ENCODE results near the gene CCDC152. TPM values are rescaled to one million over a fixed set of nuclear protein-coding genes. Genes with fewer than 3 reads are reported as not detected.

Gene CCDC152
- total and polyA plus RNA-seq, 2 experiments from 2014 or later = 2.8 to 6.4 TPM

GRCh38 chr5:42745856-42746255 is 10.8 kb upstream of the CCDC152 start:
- 91 to 94% methylated on average over 3 of the region's 3 CpGs for WGBS, 2 experiments (ENCODE audit: low coverage in 1 of 2, low lambda C conversion rate in 2 of 2, missing lambda C conversion rate in 2 of 2)
- Histone ChIP-seq H3K4me3 (no peak overlapping the region), H3K27ac (no peak overlapping the region), H3K36me3 (ENCODE audit: low read depth) (no peaks in the 10 kb centered on the region), H3K27me3 (replicated peaks; ENCODE audit: insufficient read depth) (no peaks in the 10 kb centered on the region), H3K9ac (no peak overlapping the region), H3F3A (ENCODE audit: insufficient read depth) (no peaks in the 10 kb centered on the region), H3K79me2 (ENCODE audit: insufficient read depth) (no peaks in the 10 kb centered on the region), H3K4me1 (ENCODE audit: insufficient read depth) (no peaks in the 10 kb centered on the region), H4K20me1 (ENCODE audit: insufficient read depth) (no peaks in the 10 kb centered on the region), H3K9me2 (ENCODE audit: insufficient read depth) (no peaks in the 10 kb centered on the region), H2AFZ (no peak overlapping the region), H3K9me3 (ENCODE audit: low read depth) (no peaks in the 10 kb centered on the region), H3K4me2 (ENCODE audit: unreplicated experiment) (no peak overlapping the region)
- in situ Hi-C loops (cut with MboI) = no loop called here
- DNase-seq = no peak
- no peak for TF ChIP-seq EZH2 (IDR thresholded peaks at IDR 0.05; ENCODE audit: insufficient read depth, poor library complexity, severe bottlenecking)
- no peak for TF ChIP-seq EZH2phosphoT487 (IDR thresholded peaks at IDR 0.05; ENCODE audit: insufficient read depth, low read depth)

- Histone ChIP-seq H3K4me2 (ENCODE audit: unreplicated experiment) (no peak overlapping the region), H3K36me3 (ENCODE audit: low read depth) (no peaks in the 10 kb centered on the region), H3K27me3 (replicated peaks; ENCODE audit: insufficient read depth) (no peaks in the 10 kb centered on the region), H4K20me1 (ENCODE audit: insufficient read depth) (no peaks in the 10 kb centered on the region), H3F3A (ENCODE audit: insufficient read depth) (no peaks in the 10 kb centered on the region), H3K27ac (no peak overlapping the region), H3K9me3 (ENCODE audit: low read depth) (no peaks in the 10 kb centered on the region), H2AFZ (no peak overlapping the region), H3K4me3 (no peak overlapping the region), H3K9me2 (ENCODE audit: insufficient read depth) (no peaks in the 10 kb centered on the region), H3K79me2 (ENCODE audit: insufficient read depth) (no peaks in the 10 kb centered on the region), H3K4me1 (ENCODE audit: insufficient read depth) (no peaks in the 10 kb centered on the region), H3K9ac (no peak overlapping the region)
- in situ Hi-C loops (cut with MboI) = no loop called here
- DNase-seq = peak; percentile 10
- TF ChIP-seq EZH2 (IDR thresholded peaks at IDR 0.05; ENCODE audit: insufficient read depth, poor library complexity, severe bottlenecking) (no peak), EZH2phosphoT487 (IDR thresholded peaks at IDR 0.05; ENCODE audit: insufficient read depth, low read depth) (no peak)
Measured at GRCh38 chr5:42749020-42749419, 7.6 kb upstream of the CCDC152 start.

- no peaks in the 10 kb centered on the region for H4K20me1 ChIP-seq (ENCODE audit: insufficient read depth)
- no peak overlapping the region for H3K27ac ChIP-seq
- H3K4me2 ChIP-seq (ENCODE audit: unreplicated experiment) = no peak overlapping the region
- TF ChIP-seq EZH2phosphoT487 (IDR thresholded peaks at IDR 0.05; ENCODE audit: insufficient read depth, low read depth) = no peak
- TF ChIP-seq EZH2 (IDR thresholded peaks at IDR 0.05; ENCODE audit: insufficient read depth, poor library complexity, severe bottlenecking) = no peak
- no peaks in the 10 kb centered on the region for H3F3A ChIP-seq (ENCODE audit: insufficient read depth)
- H2AFZ ChIP-seq = no peak overlapping the region
- H3K9ac ChIP-seq = no peak overlapping the region
- DNase-seq = no peak
- no peaks in the 10 kb centered on the region for H3K4me1 ChIP-seq (ENCODE audit: insufficient read depth)
- no peak overlapping the region for H3K4me3 ChIP-seq
- H3K79me2 ChIP-seq (ENCODE audit: insufficient read depth) = no peaks in the 10 kb centered on the region
- H3K9me2 ChIP-seq (ENCODE audit: insufficient read depth) = no peaks in the 10 kb centered on the region
- no peaks in the 10 kb centered on the region for H3K36me3 ChIP-seq (ENCODE audit: low read depth)
- H3K9me3 ChIP-seq (ENCODE audit: low read depth) = no peaks in the 10 kb centered on the region
- WGBS, 2 experiments (ENCODE audit: low coverage in 1 of 2, low lambda C conversion rate in 2 of 2, missing lambda C conversion rate in 2 of 2) = 68 to 78% methylated on average over 5 of the region's 5 CpGs
- in situ Hi-C loops (cut with MboI) = loop anchor here (25.0 kb wide), 1 partner anchor 888 kb away; the partner anchor contains the start of gene OXCT1
- no peaks in the 10 kb centered on the region for H3K27me3 ChIP-seq (replicated peaks; ENCODE audit: insufficient read depth)
Measured at GRCh38 chr5:42750507-42750906, 6.1 kb upstream of the CCDC152 start.

GRCh38 chr5:42751044-42751443 is 5.6 kb upstream of the CCDC152 start:
- in situ Hi-C loops (cut with MboI) = loop anchor here (25.0 kb wide), 1 partner anchor 889 kb away; the partner anchor contains the start of gene OXCT1
- no peak for TF ChIP-seq EZH2phosphoT487 (IDR thresholded peaks at IDR 0.05; ENCODE audit: insufficient read depth, low read depth)
- no peak for TF ChIP-seq EZH2 (IDR thresholded peaks at IDR 0.05; ENCODE audit: insufficient read depth, poor library complexity, severe bottlenecking)
- 61 to 70% methylated on average over 5 of the region's 5 CpGs for WGBS, 2 experiments (ENCODE audit: low coverage in 1 of 2, low lambda C conversion rate in 2 of 2, missing lambda C conversion rate in 2 of 2)

GRCh38 chr5:42753099-42753498 is 3.5 kb upstream of the CCDC152 start:
- in situ Hi-C loops (cut with MboI) = loop anchor here (25.0 kb wide), 1 partner anchor 891 kb away; the partner anchor contains the start of gene OXCT1
- Histone ChIP-seq H3K9me2 (ENCODE audit: insufficient read depth) (no peaks in the 10 kb centered on the region), H3K9ac (no peak overlapping the region), H3F3A (ENCODE audit: insufficient read depth) (no peaks in the 10 kb centered on the region), H4K20me1 (ENCODE audit: insufficient read depth) (no peaks in the 10 kb centered on the region), H3K9me3 (ENCODE audit: low read depth) (no peaks in the 10 kb centered on the region), H3K4me1 (ENCODE audit: insufficient read depth) (peaks cover 3% of the 10 kb centered on the region; the same call in 1 of the 2 replicates), H3K27ac (no peak overlapping the region), H2AFZ (no peak overlapping the region), H3K4me3 (no peak overlapping the region), H3K27me3 (replicated peaks; ENCODE audit: insufficient read depth) (no peaks in the 10 kb centered on the region), H3K36me3 (ENCODE audit: low read depth) (no peaks in the 10 kb centered on the region), H3K4me2 (ENCODE audit: unreplicated experiment) (no peak overlapping the region), H3K79me2 (ENCODE audit: insufficient read depth) (no peaks in the 10 kb centered on the region)
- DNase-seq = no peak
- no peak for TF ChIP-seq EZH2 (IDR thresholded peaks at IDR 0.05; ENCODE audit: insufficient read depth, poor library complexity, severe bottlenecking)
- no peak for TF ChIP-seq EZH2phosphoT487 (IDR thresholded peaks at IDR 0.05; ENCODE audit: insufficient read depth, low read depth)
- WGBS, 2 experiments (ENCODE audit: low coverage in 1 of 2, low lambda C conversion rate in 2 of 2, missing lambda C conversion rate in 2 of 2) = 71 to 79% methylated on average over 3 of the region's 3 CpGs

More at GRCh38 chr5:42751044-42751443, 5.6 kb upstream of the CCDC152 start:
- Histone ChIP-seq H4K20me1 (ENCODE audit: insufficient read depth) (no peaks in the 10 kb centered on the region), H3K9ac (no peak overlapping the region), H3K36me3 (ENCODE audit: low read depth) (no peaks in the 10 kb centered on the region), H2AFZ (no peak overlapping the region), H3K4me1 (ENCODE audit: insufficient read depth) (no peaks in the 10 kb centered on the region), H3K27me3 (replicated peaks; ENCODE audit: insufficient read depth) (no peaks in the 10 kb centered on the region), H3F3A (ENCODE audit: insufficient read depth) (no peaks in the 10 kb centered on the region), H3K27ac (no peak overlapping the region), H3K9me3 (ENCODE audit: low read depth) (no peaks in the 10 kb centered on the region), H3K4me3 (no peak overlapping the region), H3K4me2 (ENCODE audit: unreplicated experiment) (no peak overlapping the region), H3K79me2 (ENCODE audit: insufficient read depth) (no peaks in the 10 kb centered on the region), H3K9me2 (ENCODE audit: insufficient read depth) (no peaks in the 10 kb centered on the region)
- no peak for DNase-seq

Data from GM23248 (cell line).